Inflammatory macrophage (primary cell): ENCODE results near the gene TRABD2B.
A peak's percentile ranks its signal among the peaks of the same experiment; 100 is the strongest.

Experiments used
- DNase-seq, 2 donors: peaks; one replicate each; pipeline ENCODE4 v3.0.0-alpha.2; 2020 to 2022

Gene TRABD2B

GRCh38 chr1:47991673-47992072, 5.5 kb downstream of the TRABD2B start:
- no peak for DNase-seq

- DNase-seq, result peak in 1 of 2 donors; percentile 5
Measured at GRCh38 chr1:47991187-47991586, 6.0 kb downstream of the TRABD2B start.

GRCh38 chr1:47990286-47990685, 6.9 kb downstream of the TRABD2B start:
- no peak for DNase-seq

GRCh38 chr1:47987601-47988000, 9.6 kb downstream of the TRABD2B start:
- DNase-seq, result no peak

- DNase-seq, result no peak
Measured at GRCh38 chr1:47986761-47987200, 10.4 kb downstream of the TRABD2B start.

GRCh38 chr1:47985018-47985417, 12.2 kb downstream of the TRABD2B start:
- no peak for DNase-seq

- no peak for DNase-seq
Measured at GRCh38 chr1:47984175-47984789, 12.9 kb downstream of the TRABD2B start.

- no peak for DNase-seq
Measured at GRCh38 chr1:47983691-47984090, 13.5 kb downstream of the TRABD2B start.

- no peak for DNase-seq
Measured at GRCh38 chr1:47981667-47982350, 15.4 kb downstream of the TRABD2B start.

GRCh38 chr1:47980501-47980900, 16.7 kb downstream of the TRABD2B start:
- no peak for DNase-seq

- DNase-seq, result no peak
Measured at GRCh38 chr1:47979724-47980123, 17.5 kb downstream of the TRABD2B start.

- DNase-seq, result no peak
Measured at GRCh38 chr1:47978486-47978885, 18.7 kb downstream of the TRABD2B start.

- DNase-seq, result no peak
Measured at GRCh38 chr1:47976728-47977127, 20.5 kb downstream of the TRABD2B start.

GRCh38 chr1:47976267-47976666, 20.9 kb downstream of the TRABD2B start:
- DNase-seq, result no peak

- DNase-seq, result no peak
Measured at GRCh38 chr1:47975302-47975921, 21.8 kb downstream of the TRABD2B start.

- DNase-seq, result no peak
Measured at GRCh38 chr1:47972864-47973432, 24.2 kb downstream of the TRABD2B start.

- DNase-seq, result no peak
Measured at GRCh38 chr1:47971385-47972160, 25.6 kb downstream of the TRABD2B start.

GRCh38 chr1:47970882-47971281, 26.3 kb downstream of the TRABD2B start:
- no peak for DNase-seq

GRCh38 chr1:47969478-47969877, 27.7 kb downstream of the TRABD2B start:
- no peak for DNase-seq

- DNase-seq, result no peak
Measured at GRCh38 chr1:47968556-47968888, 28.7 kb downstream of the TRABD2B start.

GRCh38 chr1:47967864-47968555, 29.2 kb downstream of the TRABD2B start:
- no peak for DNase-seq

GRCh38 chr1:47965816-47966215, 31.4 kb downstream of the TRABD2B start:
- DNase-seq, result no peak
